Pons (tissue), 1 donor: ENCODE results near the gene ADD1.
A peak's percentile ranks its signal among the peaks of the same experiment; 100 is the strongest.

Experiments used
- DNase-seq: peaks from one replicate; pipeline ENCODE4 v3.0.0-alpha.2; 2016; ENCODE audit warnings: low spot score

ADD1 gene

DNA sequence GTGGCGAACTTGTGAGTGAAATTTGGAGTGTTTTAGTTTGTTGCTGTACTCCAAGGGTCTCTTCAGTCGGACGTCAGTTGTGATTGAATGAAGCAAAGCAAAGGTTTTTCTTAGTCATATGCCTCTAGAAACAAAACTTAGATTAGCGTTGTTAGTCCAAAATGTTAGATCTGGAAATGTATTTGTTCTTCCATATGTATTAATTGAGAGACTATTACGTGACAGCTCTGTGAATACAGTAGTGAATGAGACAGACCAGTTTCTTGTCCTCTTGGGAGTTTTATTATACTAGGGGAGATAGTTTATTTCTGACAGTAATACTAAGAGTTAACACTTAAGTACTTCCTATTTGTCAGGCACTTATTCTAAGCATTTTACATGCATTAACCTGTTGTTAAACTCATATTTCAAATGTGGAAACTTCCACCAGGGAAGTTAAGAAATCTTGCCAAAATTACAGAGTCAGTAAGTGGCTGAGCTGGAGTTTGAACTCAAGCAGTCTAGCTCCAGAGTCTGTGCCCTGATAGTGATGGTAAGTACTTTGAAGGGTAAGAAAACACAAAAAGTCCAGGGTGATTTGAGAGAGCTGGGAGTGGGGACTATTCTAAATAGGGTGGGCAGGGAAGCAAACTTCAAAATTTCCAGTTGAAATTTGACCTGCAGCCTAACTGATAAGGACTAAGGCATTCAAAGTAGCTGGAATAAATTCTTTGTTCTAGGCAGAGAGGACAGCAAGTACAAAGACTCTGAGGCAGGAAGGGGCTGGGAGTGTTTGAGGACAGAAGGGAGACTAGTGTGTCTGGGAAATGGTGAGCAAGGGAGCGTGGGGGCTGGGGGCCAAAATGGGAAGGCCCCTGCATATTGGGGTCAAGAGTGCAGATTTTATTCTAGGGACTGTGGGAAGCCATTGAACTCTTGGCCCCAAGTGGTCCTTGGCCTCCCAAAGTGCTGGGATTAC is 17.0 kb downstream of the ADD1 start:
- no peak for DNase-seq

GRCh38 chr4:2861631-2862436 is 18.2 kb downstream of the ADD1 start:
- no peak for DNase-seq

- DNase-seq, result no peak
These were observed 18.9 kb downstream of the ADD1 start for GRCh38 chr4:2862528-2862927.

GRCh38 chr4:2863649-2864048 is 20.0 kb downstream of the ADD1 start:
- no peak for DNase-seq

DNA sequence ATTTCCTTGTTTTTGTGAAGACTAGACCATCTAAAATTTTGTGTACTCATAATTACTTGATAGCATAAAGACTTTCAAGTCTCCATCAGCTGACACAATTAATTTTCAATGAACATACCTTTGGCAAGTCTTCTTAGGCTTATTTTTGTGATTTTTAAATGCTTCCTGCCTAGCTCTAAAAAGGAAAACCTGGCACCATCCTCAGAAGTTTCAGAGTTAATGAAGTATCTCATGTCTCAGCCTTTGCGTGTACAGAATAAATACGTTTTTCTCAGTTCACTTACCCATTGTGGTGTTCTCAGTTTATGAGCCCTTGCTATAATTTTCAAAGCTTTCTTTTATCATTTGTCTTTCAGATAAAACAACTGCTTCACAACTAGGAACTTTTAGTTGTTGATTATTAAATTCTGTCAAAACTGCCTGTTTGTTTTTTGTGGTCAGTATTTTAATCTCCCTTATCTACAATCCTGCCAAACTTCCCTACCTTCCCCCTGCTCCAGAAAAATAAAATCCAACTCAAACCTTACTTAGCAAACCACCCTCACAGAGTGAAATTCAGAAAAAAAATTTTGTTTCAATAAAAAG is 21.6 kb downstream of the ADD1 start:
- DNase-seq, result no peak

DNA sequence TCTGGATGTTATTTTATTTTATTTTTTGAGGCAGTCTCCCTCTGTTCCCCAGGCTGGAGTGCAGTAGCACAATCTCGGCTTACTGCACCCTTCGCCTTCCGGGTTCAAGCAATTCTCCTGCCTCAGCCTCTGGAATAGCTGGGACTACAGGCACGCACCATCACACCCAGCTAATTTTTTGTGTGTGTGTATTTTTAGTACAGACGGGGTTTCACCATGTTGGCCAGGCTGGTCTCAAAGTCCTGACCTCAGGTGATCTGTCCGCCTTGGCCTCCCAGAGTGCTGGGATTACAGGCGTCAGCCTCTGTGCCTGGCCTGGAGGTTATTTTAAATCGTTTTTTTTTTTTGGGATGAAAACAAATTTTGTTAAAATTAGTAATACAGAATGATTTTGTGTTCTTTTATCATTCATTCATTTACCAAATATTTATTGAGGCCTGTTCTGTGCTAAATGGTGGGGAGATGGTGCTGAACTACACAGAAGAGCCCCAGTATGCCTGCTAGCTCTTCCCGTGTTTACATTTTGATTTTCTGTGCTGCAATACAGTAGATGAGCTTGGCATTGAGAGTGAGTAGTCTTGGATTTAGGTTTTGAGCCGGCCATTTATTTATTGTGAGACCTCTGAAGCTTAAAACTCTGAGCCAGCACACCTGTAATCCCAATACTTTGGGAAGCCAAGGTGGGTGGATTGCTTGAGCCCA is 22.7 kb downstream of the ADD1 start:
- DNase-seq, result no peak

- DNase-seq, result no peak
These were observed 23.2 kb downstream of the ADD1 start for GRCh38 chr4:2866891-2867290.

GRCh38 chr4:2867758-2868491 is 24.3 kb downstream of the ADD1 start:
- DNase-seq, result no peak

- no peak for DNase-seq
These were observed 25.3 kb downstream of the ADD1 start for GRCh38 chr4:2868877-2869487.

DNA sequence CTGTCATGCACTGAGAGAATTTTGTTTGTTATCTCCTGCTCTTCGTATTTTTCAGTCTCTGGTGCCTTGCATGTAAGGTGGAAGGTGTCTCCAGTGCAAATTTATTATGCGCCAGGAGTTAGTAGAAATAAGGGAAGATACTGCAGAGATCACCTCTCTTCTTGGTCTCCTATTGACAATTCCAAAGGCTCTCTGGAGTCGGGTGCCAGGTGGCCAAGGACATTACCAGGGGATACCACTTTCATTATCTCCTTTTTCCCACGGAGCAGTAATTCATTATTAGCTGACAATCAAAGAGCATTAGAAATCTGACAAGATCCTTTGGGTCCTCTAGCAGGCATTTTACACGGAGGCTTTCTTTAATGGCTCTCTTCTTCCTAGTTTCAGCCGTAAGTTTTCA is 26.0 kb downstream of the ADD1 start:
- no peak for DNase-seq

- DNase-seq, result no peak
These were observed 26.4 kb downstream of the ADD1 start for GRCh38 chr4:2870082-2870481.

- DNase-seq, result no peak
These were observed 27.8 kb downstream of the ADD1 start for GRCh38 chr4:2871466-2871865.

- DNase-seq, result no peak
These were observed 28.3 kb downstream of the ADD1 start for GRCh38 chr4:2871911-2872310.

GRCh38 chr4:2873329-2873728 is 29.7 kb downstream of the ADD1 start:
- DNase-seq, result no peak

DNA sequence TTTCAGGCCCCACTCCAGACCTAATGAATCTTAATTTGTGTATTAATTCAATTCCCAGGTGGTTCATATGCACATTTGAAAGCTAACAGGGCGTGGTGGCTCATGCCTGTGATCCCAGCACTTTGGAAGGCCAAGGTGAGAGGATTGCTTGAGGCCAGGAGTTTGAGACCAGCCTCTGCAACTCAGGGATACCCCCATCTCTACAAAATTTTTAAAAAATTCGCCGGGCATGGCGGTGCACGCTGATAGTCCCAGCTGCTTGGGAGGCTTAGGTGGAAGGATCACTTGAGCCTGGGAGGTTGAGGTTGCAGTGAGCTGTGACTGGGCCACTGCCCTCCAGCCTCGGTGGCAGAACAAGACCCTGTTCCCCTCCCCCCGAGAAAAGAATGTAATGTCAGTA is 31.2 kb downstream of the ADD1 start:
- no peak for DNase-seq

GRCh38 chr4:2875556-2875955 is 31.9 kb downstream of the ADD1 start:
- peak; percentile 82 for DNase-seq

GRCh38 chr4:2878346-2878745 is 34.7 kb downstream of the ADD1 start:
- DNase-seq, result no peak

GRCh38 chr4:2879026-2879425 is 35.4 kb downstream of the ADD1 start:
- no peak for DNase-seq

DNA sequence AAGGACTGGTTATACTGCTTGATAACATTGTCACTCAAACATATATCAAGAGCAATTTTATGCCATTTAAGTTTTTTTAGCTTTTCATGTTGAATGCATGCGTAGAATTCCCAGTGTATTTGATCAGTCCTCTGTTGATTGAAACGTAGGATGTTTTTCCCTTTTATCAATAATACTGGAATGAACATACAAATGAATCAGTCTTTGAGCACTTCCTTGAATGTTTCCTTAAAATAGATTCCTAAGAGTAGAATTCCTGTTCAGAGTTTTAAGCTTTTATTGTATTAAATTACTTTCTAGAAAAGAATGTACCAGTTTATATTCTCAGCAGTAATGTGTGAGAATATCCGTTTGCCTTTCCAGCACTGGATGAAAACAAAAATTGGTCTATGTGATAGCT is 37.8 kb downstream of the ADD1 start:
- no peak for DNase-seq

DNA sequence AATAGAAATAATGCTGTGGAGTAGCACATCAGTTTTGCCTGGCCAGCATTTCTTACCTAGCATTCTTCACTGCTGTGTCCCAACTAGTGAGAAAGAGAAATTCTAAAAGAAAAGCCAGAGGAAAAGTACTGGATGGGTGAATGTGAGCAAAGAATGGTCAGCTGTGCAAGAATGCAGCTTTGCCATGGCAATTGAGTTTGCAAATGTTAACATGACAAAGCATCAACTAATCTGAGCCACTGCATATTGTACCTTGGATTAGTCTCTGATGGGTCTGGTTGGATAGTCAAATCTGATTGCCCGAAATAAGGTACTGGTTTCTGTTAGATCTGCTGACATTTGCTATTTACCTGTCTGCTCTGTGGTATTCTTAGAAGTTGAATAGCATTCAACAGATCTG is 38.7 kb downstream of the ADD1 start:
- DNase-seq, result no peak

GRCh38 chr4:2886161-2886560 is 42.5 kb downstream of the ADD1 start:
- no peak for DNase-seq
